ENCODE data around the gene SLC22A5. TPM values are rescaled to one million over a fixed set of nuclear protein-coding genes. Genes with fewer than 3 reads are reported as not detected.

Gene SLC22A5
- total RNA-seq, 1 donor from 2014 or later: 13.1 TPM

DNA sequence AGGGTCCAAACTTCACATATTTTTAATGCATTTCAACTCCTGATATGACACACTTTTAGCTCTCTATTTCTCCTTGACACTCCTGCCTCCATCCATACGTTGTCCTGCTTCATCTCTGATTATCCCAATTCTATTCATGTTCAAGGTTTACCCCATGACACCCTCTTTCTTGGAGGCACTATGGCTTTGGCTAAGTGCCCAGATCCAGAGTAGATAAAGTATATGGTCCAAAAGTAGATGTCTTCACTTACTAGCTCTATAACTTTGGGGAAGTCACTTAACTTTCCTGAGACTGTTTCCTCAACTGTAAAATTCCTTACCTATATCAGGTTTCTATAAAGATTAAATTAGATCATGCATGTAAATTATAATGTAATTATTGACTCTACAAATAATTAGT, 36.1 kb downstream of the SLC22A5 start:
- no peak overlapping the region for H3K4me3 ChIP-seq (ENCODE audit: low read depth, low read length)
- TF ChIP-seq, protein P1, sequence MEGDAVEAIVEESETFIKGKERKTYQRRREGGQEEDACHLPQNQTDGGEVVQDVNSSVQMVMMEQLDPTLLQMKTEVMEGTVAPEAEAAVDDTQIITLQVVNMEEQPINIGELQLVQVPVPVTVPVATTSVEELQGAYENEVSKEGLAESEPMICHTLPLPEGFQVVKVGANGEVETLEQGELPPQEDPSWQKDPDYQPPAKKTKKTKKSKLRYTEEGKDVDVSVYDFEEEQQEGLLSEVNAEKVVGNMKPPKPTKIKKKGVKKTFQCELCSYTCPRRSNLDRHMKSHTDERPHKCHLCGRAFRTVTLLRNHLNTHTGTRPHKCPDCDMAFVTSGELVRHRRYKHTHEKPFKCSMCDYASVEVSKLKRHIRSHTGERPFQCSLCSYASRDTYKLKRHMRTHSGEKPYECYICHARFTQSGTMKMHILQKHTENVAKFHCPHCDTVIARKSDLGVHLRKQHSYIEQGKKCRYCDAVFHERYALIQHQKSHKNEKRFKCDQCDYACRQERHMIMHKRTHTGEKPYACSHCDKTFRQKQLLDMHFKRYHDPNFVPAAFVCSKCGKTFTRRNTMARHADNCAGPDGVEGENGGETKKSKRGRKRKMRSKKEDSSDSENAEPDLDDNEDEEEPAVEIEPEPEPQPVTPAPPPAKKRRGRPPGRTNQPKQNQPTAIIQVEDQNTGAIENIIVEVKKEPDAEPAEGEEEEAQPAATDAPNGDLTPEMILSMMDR (conservative IDR thresholded peaks at IDR 0.05; ENCODE audit: low read depth, low read length): no peak
- DNase-seq (ENCODE audit: low read depth): no peak

DNA sequence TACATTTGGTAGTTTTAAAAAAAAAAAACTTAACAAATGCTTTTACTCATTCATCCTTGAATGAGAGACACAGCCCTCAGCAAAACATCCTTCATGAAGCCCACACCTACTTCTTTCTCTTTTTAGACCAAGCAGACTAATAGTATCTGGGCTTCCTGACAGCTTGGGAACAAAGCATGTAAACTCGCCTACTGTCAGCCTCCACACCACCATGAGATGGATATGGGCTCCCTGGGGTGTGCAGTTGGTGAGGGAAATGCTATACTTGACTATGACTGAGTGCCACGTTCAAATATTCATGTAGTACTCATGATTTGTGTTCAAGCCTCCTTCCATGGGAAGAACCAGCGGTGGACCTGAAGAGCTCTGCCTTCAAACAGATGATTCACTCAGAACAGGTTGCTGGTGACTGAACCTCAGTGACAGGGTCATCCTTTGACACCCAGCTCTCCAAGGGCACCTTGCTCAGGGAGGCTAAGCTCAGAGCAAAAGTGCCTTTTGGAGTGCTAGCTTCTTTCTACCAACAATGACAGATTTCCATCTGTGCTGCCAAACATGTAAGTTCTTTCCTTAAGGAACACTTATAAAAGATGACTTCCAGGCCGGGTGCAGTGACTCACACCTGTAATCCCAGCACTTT, 36.8 kb downstream of the SLC22A5 start:
- DNase-seq (ENCODE audit: low read depth): no peak
- H3K4me3 ChIP-seq (ENCODE audit: low read depth, low read length): no peak overlapping the region
- TF ChIP-seq, protein P1 (conservative IDR thresholded peaks at IDR 0.05; ENCODE audit: low read depth, low read length): no peak

DNA sequence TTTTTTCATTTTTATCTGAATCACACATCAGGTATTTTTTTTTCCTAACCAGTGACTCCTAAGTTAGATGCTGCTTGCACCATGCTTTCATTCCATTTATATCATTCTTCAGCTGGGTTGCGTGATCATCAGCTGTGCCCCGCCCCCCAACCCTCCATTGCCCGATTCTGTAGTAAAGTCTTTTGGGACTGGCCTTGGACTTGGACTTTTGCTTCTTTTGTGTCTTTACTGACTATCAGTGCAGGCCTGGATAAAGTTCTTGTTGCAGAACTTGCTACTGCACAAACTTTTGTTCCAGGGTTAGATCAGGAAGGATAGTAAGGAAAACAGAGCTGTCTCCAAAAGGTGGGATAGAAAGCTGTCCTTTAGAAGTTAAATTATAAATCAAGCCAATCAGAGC, 38.5 kb downstream of the SLC22A5 start:
- no peak for DNase-seq (ENCODE audit: low read depth)
- no peak overlapping the region for H3K4me3 ChIP-seq (ENCODE audit: low read depth, low read length)
- TF ChIP-seq, protein P1 (conservative IDR thresholded peaks at IDR 0.05; ENCODE audit: low read depth, low read length): no peak

DNA sequence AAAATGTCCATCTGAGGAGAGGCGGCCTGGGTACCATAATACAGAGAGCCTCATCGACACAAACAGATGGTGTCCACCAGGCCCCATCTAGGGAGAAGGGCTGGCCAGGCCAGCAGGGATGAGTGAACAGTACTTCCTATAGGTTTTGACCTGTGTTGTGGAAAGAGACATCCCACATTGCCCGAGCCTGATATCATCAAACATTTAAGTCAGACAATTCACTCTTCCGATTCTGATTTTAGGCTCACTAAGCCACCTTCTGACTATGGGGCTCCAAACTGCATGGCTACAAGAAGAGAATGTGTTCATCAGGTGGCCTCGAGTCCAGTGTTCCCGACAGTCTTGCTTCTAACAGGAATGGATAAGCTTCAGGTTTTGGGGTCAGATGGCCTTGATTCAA, 38.9 kb downstream of the SLC22A5 start:
- no peak for DNase-seq (ENCODE audit: low read depth)
- H3K4me3 ChIP-seq (ENCODE audit: low read depth, low read length): no peak overlapping the region
- TF ChIP-seq, protein P1 (conservative IDR thresholded peaks at IDR 0.05; ENCODE audit: low read depth, low read length): no peak

DNA sequence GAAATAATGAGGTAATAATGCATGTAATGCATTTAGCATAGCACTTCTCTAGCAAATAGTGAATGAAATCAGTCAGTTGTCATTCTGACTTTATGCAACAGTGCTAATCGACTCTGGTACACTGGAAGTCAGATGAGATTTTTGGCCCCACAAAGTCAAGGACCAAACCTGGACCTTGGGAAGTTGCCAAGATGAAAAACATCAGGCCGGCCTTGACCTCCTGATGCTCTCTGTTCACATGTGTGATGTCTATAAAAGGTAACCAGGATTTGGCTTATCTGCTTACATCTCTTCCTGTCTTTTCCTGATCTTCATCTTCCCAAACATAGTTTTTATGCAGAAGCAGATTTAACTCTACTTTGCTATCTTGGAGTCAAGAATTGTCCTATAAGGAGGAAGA, 39.5 kb downstream of the SLC22A5 start:
- no peak for DNase-seq (ENCODE audit: low read depth)
- H3K4me3 ChIP-seq (ENCODE audit: low read depth, low read length): no peak overlapping the region
- TF ChIP-seq, protein P1 (conservative IDR thresholded peaks at IDR 0.05; ENCODE audit: low read depth, low read length): no peak

DNA sequence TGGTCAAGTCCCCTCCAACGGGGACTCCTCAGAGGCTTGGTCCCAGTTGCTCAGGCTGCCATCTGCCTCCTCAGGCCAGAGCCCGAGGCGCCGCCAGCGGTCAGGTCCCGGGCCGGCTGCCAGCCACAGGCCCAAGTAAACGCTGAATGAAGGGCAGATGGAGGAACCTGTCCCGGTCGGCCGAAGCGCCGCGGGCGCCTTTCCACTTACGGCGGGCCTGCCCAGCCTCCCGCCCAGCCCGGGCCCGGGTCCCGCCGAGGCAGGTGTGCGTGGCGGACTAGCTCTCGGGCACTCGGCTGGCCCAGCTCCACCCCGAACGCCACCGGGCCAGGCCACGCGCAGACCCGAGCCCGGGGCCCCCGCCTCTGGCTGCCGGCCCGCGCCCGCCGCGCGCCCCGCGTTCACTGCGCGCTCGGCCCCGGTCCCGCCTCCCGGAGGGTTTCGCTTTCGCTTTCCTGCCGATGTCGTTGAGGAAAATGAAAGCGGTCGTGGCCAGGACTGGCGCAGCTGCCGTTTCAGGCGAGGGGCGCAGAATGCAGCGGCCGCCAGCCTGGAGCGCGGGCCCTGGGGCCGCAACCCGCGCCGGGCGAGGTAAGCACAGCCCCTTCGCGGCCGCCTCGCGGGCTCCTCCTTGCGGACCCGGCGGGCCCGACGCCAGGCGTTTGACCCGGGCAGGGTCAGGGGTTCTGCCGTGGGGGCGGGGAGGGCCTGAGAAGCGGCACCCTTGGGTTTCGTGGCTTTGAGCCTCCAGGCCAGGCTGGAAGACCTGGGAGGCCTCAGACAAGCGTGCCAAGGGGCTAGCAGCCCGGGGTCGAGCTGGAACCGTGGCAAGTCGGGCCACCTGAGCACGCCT, 41.2 kb downstream of the SLC22A5 start:
- TF ChIP-seq, protein P1 (conservative IDR thresholded peaks at IDR 0.05; ENCODE audit: low read depth, low read length): peak; percentile 66
- no peak for DNase-seq (ENCODE audit: low read depth)

More for the DNA sequence above, 41.2 kb downstream of the SLC22A5 start:
- H3K4me3 ChIP-seq (ENCODE audit: low read depth, low read length): peak overlapping the region; percentile 59
